ENCODE data around the gene CLDN4.

The CLDN4 gene

GRCh38 chr7:73812996-73813395 lies 17.8 kb upstream of the CLDN4 start:
- POLR2A ChIA-PET: no interaction called here

DNA sequence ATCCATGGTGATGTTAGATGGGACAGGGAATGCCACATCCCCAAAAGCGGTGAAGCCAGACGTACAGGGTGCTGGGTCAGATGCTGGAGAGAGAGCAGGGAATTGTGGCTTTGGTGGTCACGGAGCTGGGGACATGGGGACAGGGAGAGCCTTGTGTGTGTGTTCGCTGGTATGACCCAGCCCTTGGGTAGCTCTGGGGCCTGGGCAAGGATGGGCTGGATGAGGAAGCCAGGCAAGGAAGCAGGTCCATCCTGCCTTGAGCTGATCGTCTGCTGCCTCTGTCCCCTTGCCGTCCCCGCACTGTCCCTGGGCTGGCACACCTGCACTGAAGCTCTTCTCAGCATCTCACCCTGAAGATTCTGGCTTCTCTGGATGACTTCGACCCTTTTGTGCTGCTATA lies 15.4 kb upstream of the CLDN4 start:
- no peaks in the 10 kb centered on the region for H3K36me3 ChIP-seq (ENCODE audit: control insufficient read depth in 2 of 2, insufficient read depth in 1 of 2, low read length in 2 of 2)
- ChIA-PET CTCF (interaction anchor here (0.7 to 3.0 kb wide), 4 partner anchors 14 to 210 kb away, joined by 3 to 17 read pairs (median 4); no protein-coding TSS in a partner anchor), POLR2A (interaction anchor here (0.8 kb wide), 1 partner anchor 11 kb away, joined by 6 read pairs; no protein-coding TSS in a partner anchor)
- H3K27ac ChIP-seq (ENCODE audit: extremely low read depth, low read depth, low read length): no peak overlapping the region
- TF ChIP-seq KLF7 (tag by site-specific recombination; IDR thresholded peaks at IDR 0.05; ENCODE audit: borderline replicate concordance): no peak
- TF ChIP-seq, protein P1, sequence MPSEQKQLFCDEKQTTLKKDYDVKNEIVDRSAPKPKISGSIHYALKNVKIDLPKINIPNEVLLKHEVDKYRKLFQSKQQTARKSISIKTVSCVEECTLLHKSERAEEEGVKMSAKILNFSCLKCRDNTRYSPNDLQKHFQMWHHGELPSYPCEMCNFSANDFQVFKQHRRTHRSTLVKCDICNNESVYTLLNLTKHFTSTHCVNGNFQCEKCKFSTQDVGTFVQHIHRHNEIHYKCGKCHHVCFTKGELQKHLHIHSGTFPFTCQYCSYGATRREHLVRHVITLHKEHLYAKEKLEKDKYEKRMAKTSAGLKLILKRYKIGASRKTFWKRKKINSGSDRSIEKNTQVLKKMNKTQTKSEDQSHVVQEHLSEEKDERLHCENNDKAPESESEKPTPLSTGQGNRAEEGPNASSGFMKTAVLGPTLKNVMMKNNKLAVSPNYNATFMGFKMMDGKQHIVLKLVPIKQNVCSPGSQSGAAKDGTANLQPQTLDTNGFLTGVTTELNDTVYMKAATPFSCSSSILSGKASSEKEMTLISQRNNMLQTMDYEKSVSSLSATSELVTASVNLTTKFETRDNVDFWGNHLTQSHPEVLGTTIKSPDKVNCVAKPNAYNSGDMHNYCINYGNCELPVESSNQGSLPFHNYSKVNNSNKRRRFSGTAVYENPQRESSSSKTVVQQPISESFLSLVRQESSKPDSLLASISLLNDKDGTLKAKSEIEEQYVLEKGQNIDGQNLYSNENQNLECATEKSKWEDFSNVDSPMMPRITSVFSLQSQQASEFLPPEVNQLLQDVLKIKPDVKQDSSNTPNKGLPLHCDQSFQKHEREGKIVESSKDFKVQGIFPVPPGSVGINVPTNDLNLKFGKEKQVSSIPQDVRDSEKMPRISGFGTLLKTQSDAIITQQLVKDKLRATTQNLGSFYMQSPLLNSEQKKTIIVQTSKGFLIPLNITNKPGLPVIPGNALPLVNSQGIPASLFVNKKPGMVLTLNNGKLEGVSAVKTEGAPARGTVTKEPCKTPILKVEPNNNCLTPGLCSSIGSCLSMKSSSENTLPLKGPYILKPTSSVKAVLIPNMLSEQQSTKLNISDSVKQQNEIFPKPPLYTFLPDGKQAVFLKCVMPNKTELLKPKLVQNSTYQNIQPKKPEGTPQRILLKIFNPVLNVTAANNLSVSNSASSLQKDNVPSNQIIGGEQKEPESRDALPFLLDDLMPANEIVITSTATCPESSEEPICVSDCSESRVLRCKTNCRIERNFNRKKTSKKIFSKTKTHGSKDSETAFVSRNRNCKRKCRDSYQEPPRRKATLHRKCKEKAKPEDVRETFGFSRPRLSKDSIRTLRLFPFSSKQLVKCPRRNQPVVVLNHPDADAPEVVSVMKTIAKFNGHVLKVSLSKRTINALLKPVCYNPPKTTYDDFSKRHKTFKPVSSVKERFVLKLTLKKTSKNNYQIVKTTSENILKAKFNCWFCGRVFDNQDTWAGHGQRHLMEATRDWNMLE (tag by site-specific recombination; conservative IDR thresholded peaks at IDR 0.05; ENCODE audit: low read depth): no peak
- TF ChIP-seq ZNF155 (tag by site-specific recombination; IDR thresholded peaks at IDR 0.05): no peak
- H3K9me3 ChIP-seq (ENCODE audit: control insufficient read depth, insufficient read depth, low read depth, low read length): no peaks in the 10 kb centered on the region
- H3K4me3 ChIP-seq (ENCODE audit: low read depth, low read length): no peak overlapping the region
- H3K4me1 ChIP-seq (ENCODE audit: control insufficient read depth, insufficient read depth, low read length): no peaks in the 10 kb centered on the region

More at GRCh38 chr7:73812996-73813395, 17.8 kb upstream of the CLDN4 start:
- no peaks in the 10 kb centered on the region for H3K36me3 ChIP-seq (ENCODE audit: control insufficient read depth in 2 of 2, insufficient read depth in 1 of 2, low read length in 2 of 2)
- no peaks in the 10 kb centered on the region for H3K4me1 ChIP-seq (ENCODE audit: control insufficient read depth, insufficient read depth, low read length)
- H3K4me3 ChIP-seq (ENCODE audit: low read depth, low read length): no peak overlapping the region
- TF ChIP-seq ZNF558 (tag by site-specific recombination; IDR thresholded peaks at IDR 0.05) (0 out of 2 replicates have a peak, but pooled peaks have one; percentile 46), ZNF501 (tag by site-specific recombination; IDR thresholded peaks at IDR 0.05) (no peak), GLIS1 (tag by site-specific recombination; IDR thresholded peaks at IDR 0.05) (no peak), ZNF214 (tag by site-specific recombination; IDR thresholded peaks at IDR 0.05; ENCODE audit: borderline replicate concordance) (no peak), ZNF24 (tag by site-specific recombination; IDR thresholded peaks at IDR 0.05) (no peak), ZNF629 (tag by site-specific recombination; IDR thresholded peaks at IDR 0.05) (no peak), GLI4 (tag by site-specific recombination; IDR thresholded peaks at IDR 0.05) (no peak), ZNF626 (tag by site-specific recombination; IDR thresholded peaks at IDR 0.05) (peak; percentile 79; the same call in 1 of the 2 replicates), ZNF184 (tag by site-specific recombination; IDR thresholded peaks at IDR 0.05) (0 out of 2 replicates have a peak, but pooled peaks have one; percentile 76), SETDB1 (IDR thresholded peaks at IDR 0.05; ENCODE audit: insufficient read length, low read length) (peak; percentile 26), ZNF529 (tag by site-specific recombination; IDR thresholded peaks at IDR 0.05; ENCODE audit: insufficient replicate concordance) (peak; percentile 21)
- TF ChIP-seq, protein P2, sequence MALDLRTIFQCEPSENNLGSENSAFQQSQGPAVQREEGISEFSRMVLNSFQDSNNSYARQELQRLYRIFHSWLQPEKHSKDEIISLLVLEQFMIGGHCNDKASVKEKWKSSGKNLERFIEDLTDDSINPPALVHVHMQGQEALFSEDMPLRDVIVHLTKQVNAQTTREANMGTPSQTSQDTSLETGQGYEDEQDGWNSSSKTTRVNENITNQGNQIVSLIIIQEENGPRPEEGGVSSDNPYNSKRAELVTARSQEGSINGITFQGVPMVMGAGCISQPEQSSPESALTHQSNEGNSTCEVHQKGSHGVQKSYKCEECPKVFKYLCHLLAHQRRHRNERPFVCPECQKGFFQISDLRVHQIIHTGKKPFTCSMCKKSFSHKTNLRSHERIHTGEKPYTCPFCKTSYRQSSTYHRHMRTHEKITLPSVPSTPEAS (tag by site-specific recombination; IDR thresholded peaks at IDR 0.05): no peak
- TF ChIP-seq, protein P3, sequence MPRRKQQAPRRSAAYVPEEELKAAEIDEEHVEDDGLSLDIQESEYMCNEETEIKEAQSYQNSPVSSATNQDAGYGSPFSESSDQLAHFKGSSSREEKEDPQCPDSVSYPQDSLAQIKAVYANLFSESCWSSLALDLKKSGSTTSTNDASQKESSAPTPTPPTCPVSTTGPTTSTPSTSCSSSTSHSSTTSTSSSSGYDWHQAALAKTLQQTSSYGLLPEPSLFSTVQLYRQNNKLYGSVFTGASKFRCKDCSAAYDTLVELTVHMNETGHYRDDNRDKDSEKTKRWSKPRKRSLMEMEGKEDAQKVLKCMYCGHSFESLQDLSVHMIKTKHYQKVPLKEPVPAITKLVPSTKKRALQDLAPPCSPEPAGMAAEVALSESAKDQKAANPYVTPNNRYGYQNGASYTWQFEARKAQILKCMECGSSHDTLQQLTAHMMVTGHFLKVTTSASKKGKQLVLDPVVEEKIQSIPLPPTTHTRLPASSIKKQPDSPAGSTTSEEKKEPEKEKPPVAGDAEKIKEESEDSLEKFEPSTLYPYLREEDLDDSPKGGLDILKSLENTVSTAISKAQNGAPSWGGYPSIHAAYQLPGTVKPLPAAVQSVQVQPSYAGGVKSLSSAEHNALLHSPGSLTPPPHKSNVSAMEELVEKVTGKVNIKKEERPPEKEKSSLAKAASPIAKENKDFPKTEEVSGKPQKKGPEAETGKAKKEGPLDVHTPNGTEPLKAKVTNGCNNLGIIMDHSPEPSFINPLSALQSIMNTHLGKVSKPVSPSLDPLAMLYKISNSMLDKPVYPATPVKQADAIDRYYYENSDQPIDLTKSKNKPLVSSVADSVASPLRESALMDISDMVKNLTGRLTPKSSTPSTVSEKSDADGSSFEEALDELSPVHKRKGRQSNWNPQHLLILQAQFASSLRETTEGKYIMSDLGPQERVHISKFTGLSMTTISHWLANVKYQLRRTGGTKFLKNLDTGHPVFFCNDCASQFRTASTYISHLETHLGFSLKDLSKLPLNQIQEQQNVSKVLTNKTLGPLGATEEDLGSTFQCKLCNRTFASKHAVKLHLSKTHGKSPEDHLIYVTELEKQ (tag by site-specific recombination; IDR thresholded peaks at IDR 0.05; ENCODE audit: borderline replicate concordance): no peak
- no peaks in the 10 kb centered on the region for H3K9me3 ChIP-seq (ENCODE audit: control insufficient read depth, insufficient read depth, low read depth, low read length)
- CTCF ChIA-PET: interaction anchor here (4.3 kb wide), 1 partner anchor 42 kb away, joined by 40 read pairs; no protein-coding TSS in a partner anchor
- no peak overlapping the region for H3K27ac ChIP-seq (ENCODE audit: extremely low read depth, low read depth, low read length)
